Stimulated activated CD4-positive, alpha-beta T cell treated with anti-CD3 and anti-CD28 coated beads, Interleukin-2, amount 100 ng/mL, for 4 hours (primary cell): ENCODE measurements around the gene LGSN.
"Not testable (repeated sequence)": the region's sequence is repeated elsewhere in the genome, so short reads cannot be mapped to it uniquely, and the experiment has no call there.

Source experiments
- DNase-seq: peaks from one replicate; pipeline ENCODE4 v3.0.0-alpha.2; 2020; ENCODE audit warnings: low read depth

The LGSN gene, protein sequence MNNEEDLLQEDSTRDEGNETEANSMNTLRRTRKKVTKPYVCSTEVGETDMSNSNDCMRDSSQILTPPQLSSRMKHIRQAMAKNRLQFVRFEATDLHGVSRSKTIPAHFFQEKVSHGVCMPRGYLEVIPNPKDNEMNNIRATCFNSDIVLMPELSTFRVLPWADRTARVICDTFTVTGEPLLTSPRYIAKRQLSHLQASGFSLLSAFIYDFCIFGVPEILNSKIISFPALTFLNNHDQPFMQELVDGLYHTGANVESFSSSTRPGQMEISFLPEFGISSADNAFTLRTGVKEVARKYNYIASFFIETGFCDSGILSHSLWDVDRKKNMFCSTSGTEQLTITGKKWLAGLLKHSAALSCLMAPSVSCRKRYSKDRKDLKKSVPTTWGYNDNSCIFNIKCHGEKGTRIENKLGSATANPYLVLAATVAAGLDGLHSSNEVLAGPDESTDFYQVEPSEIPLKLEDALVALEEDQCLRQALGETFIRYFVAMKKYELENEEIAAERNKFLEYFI

GRCh38 chr6:63319939-63320338 is at the start of gene LGSN:
Gene LGSN (minus strand): TSS chr6:63319983. CDS start chr6:63319943, 40 bp downstream.
- no peak for DNase-seq

DNA sequence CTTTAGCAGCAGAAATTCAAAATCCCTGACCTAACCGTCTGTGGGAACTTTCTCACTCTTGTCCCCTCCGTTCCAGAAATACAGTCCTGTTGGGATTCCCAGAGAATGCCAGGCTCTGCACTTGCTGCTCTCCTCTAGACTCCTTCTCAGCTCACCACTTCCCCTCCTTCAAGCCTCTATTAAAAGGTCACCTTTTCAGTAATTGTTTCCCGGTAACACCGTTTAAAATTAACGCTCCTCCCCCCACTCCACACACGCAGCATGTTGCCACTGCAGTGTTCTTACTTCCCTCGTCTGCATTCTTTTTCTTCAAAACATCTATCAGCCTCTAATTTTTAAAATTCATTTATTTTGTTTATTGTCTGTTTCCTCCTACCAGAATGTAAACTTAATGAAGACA is 48.6 kb upstream of the LGSN start:
- no peak for DNase-seq

- DNase-seq, result not testable (repeated sequence)
Measured at GRCh38 chr6:63362500-63363120, 42.8 kb upstream of the LGSN start.

DNA sequence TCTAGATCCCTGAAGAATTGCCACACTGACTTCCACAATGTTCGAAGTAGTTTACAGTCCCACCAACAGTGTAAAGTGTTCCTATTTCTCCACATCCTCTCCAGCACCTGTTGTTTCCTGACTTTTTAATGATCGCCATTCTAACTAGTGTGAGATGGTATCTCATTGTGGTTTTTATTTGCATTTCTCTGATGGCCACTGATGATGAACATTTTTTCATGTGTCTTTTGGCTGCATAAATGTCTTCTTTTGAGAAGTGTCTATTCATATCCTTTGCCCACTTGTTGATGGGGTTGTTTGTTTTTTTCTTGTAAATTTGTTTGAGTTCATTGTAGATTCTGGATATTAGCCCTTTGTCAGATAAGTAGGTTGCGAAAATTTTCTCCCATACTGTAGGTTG is 37.6 kb upstream of the LGSN start:
- DNase-seq, result not testable (repeated sequence)

DNA sequence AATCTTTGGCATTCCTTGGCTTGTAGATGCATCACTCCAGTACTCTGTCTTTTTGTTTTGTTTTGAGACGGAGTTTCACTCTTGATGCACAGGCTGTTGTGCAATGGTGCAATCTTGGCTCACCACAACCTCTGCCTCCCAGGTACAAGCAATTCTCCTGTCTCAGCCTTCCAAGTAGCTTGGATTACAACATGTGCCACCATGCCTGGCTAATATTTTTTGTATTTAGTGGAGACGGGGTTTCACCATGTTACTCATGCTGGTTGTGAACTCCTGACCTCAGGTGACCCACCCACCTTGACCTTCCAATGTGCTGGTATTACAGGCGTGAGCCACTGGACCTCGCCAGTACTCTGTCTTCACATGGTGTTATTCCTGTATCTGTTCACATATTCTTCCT is 35.8 kb upstream of the LGSN start:
- no peak for DNase-seq

- DNase-seq, result no peak
Measured at GRCh38 chr6:63353286-63353630, 33.5 kb upstream of the LGSN start.

- no peak for DNase-seq
Measured at GRCh38 chr6:63352544-63353285, 32.9 kb upstream of the LGSN start.

DNA sequence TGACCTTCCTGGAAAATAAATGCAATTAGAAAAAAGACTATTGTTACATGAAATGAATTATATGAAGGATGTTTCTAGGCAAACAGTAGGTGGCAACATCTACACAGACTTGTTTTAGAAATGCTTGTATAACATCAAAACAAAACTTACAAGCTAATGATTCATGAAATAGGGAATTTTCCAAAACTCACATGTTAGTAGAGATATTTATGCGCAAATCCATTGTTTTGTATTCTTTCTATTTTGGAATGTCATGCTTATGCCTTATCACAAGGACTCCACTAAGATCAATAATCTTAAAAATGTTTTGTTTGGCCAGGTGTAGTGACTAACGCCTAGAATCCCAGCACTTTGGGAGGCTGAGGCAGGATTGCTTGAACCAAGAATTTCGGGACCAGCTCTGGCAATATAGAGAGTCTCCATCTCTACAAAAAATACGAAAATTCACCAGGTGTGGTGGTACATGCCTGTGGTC is 32.3 kb upstream of the LGSN start:
- DNase-seq, result no peak

DNA sequence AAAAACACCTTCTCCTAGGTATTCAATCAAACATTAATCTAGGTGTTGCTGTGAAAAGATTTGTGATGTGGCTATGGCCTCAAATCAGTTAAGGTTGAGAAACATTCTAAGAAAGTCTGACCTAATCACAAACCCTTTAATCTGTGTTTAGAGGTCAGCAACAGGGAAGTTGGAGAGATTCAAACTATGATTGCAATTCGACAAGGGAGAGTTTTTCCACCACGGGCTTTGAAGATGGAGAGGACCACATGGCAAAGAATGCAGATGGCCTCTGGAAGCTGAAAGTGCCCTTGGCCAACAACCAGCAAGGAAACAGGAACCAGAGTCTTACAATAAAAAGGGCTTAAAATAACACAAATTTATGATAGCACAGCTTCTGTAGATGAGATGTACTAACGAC is 29.6 kb upstream of the LGSN start:
- DNase-seq, result no peak

DNA sequence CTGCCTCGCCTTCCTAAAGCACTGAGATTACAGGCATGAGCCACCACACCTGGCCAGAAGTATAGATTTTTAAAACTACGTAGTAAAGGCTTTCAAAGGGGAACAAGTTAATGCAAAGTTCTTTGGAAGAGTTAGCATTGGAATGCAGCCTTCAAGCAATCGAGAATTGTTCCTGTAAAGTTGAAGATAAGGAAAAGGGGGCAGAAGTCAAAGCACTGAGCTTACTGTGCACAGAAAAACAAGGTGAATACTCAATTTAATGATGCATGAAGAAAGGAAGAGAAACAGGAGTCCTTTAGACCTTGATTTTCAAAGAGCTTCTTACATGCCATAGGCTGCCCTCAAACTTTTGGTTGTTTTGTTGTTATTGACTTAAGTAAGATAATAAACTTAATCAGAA is 29.1 kb upstream of the LGSN start:
- no peak for DNase-seq

GRCh38 chr6:63347599-63347998 is 27.8 kb upstream of the LGSN start:
- DNase-seq, result no peak

GRCh38 chr6:63346217-63346835 is 26.5 kb upstream of the LGSN start:
- DNase-seq, result no peak

GRCh38 chr6:63340351-63340750 is 20.6 kb upstream of the LGSN start:
- no peak for DNase-seq

- DNase-seq, result not testable (repeated sequence)
Measured at GRCh38 chr6:63334652-63335051, 14.9 kb upstream of the LGSN start.

DNA sequence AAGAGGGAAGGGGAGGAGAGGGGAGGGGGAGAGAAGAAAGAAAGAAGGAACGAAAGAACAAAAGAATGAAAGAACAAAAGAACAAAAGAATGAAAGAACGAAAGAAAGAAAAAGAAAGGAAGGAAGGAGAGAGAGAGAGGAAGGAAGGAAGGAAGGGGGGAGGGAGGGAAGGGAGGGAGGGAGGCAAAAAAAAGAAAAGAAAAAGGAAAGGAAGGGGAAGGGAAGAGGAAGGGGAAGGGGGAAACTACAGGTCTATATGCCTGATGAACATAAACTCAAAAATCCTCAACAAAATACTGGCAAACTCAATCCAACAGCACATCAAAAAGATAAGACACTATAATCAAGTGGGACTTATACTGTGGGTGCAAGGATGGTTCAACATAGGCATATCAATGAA is 13.7 kb upstream of the LGSN start:
- DNase-seq, result no peak

GRCh38 chr6:63326630-63327029 is 6.8 kb upstream of the LGSN start:
- DNase-seq, result not testable (repeated sequence)

DNA sequence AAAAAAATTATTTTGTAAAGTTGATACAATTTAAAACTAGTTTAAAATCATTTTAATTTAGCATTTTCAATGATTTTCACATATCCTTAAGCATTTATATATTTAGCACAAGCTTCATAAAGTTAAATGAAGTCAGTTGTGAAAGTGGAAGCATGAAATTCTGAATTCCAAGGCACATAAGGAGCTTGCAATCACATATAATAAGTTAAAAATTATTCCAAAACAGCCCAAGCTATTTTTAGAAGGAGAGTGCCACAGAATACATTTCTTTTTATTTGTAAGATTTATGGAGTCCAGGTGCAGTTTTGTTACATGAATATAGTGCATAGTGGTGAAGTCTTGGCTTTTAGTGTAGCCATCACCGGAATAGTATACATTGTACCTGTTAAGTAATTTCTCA is 3.2 kb upstream of the LGSN start:
- no peak for DNase-seq

GRCh38 chr6:63321821-63322220 is 2.0 kb upstream of the LGSN start:
- no peak for DNase-seq

DNA sequence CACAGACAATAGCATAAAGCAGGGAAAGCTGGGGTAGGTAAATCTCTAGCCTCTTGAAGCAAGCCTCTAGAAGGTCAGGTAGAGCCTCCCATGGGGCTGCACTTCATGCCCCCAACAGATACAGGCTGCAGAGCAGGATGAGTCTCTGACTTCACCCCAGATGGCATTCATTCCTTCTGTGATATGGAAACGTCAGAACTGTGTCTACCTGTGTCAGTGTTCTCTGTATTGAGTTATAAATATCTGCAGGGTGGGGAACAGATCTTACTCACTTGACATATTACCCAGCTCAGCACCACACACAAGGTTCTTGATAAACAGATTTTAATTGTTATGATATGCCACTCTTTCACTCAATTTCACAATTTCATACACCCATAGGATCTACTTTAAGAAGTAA is 2.1 kb downstream of the LGSN start:
- DNase-seq, result no peak

GRCh38 chr6:63316113-63316512 is 3.7 kb downstream of the LGSN start:
- DNase-seq, result no peak

GRCh38 chr6:63313111-63313510 is 6.7 kb downstream of the LGSN start:
- DNase-seq, result no peak

DNA sequence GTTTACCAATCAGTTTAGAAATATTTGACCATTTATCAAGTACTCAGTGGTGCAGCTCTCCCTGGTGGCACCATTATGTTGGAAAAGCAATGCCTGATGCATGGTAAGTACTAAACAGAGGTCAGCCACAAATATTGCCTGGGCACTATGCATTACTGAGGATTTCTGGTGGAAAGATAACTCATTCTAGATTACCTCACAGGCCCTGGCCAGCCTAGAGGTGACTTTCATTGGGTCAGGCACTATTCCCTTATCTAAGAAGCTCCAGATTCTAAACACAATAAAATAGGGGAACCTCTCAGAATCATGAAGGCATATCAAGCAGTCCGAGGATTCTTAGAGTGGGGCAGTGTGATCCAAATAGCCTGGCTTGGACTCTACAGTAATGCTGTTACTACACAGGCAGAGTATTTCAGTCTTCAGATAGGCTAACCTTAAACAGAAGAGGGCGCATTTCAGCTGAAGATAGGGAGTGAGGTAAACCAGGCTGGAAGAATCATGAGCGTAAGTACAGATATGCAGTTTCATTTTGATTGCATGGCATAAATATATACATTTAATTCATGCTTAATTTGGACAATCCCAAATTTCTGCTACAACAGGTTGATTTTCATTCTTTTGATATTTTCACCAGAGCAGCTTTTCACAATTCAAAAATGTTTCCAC is 12.1 kb downstream of the LGSN start:
- DNase-seq, result no peak
